WERI-Rb-1 (cell line): Measurements from ENCODE around the gene BOLA2B.

Source experiments
- DNase-seq: peaks from one replicate; pipeline ENCODE4 v3.0.0-alpha.2; 2020
- H3K27ac ChIP-seq: fragments of 250-450 bp; sonication (Bioruptor Pico); 2 replicates; pipeline ENCODE4 v1.5.1; 2020; ENCODE audit warnings: mild to moderate bottlenecking, moderate library complexity
- H3K27me3 ChIP-seq: fragments of 250-450 bp; sonication (Bioruptor Pico); 2 replicates; pipeline ENCODE4 v1.5.1; 2021; ENCODE audit warnings: mild to moderate bottlenecking, low read depth, moderate library complexity; ENCODE audit not compliant: insufficient read depth, severe bottlenecking
- H3K36me3 ChIP-seq: fragments of 250-450 bp; sonication (Bioruptor Pico); 2 replicates; pipeline ENCODE4 v1.5.1; 2020; ENCODE audit warnings: mild to moderate bottlenecking, moderate library complexity
- H3K4me3 ChIP-seq: 2 replicates; pipeline ENCODE4 v1.5.1; 2011; ENCODE audit warnings: low read depth, mild to moderate bottlenecking, control low read depth, low read length
- H3K9me3 ChIP-seq: fragments of 250-450 bp; sonication (Bioruptor Pico); 2 replicates; pipeline ENCODE4 v1.5.1; 2021; ENCODE audit warnings: mild to moderate bottlenecking, moderate library complexity; ENCODE audit not compliant: severe bottlenecking
- TF ChIP-seq, protein P1 (sequence below): IDR thresholded peaks from 2 replicates; pipeline ENCODE4 v1.5.1; 2011; ENCODE audit warnings: low read depth, mild to moderate bottlenecking, control low read depth, inconsistent platforms, low read length

Gene BOLA2B

DNA sequence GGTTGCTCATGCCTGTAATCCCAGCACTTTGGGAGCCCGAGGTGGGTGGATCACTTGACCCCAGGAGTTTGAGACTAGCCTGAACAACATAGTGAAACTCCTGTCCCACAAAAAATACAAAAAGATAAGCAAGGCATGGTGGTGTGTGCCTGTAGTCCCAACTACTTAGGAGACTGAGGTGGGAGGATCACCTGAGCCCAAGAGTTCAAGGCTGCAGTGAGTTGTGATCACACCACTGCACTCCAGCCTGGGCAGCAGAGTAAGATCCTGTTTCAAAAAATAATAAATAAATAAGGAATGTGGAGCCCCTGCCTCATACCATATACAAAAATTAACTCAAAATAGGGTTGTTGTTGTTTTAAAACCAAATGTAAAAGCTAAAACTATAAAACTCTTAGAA is 36.3 kb downstream of the BOLA2B start:
- Histone ChIP-seq H3K27ac (no peak overlapping the region), H3K9me3 (no peaks in the 10 kb centered on the region), H3K36me3 (no peaks in the 10 kb centered on the region), H3K27me3 (no peaks in the 10 kb centered on the region), H3K4me3 (no peak overlapping the region)
- DNase-seq: no peak
- TF ChIP-seq, protein P1, sequence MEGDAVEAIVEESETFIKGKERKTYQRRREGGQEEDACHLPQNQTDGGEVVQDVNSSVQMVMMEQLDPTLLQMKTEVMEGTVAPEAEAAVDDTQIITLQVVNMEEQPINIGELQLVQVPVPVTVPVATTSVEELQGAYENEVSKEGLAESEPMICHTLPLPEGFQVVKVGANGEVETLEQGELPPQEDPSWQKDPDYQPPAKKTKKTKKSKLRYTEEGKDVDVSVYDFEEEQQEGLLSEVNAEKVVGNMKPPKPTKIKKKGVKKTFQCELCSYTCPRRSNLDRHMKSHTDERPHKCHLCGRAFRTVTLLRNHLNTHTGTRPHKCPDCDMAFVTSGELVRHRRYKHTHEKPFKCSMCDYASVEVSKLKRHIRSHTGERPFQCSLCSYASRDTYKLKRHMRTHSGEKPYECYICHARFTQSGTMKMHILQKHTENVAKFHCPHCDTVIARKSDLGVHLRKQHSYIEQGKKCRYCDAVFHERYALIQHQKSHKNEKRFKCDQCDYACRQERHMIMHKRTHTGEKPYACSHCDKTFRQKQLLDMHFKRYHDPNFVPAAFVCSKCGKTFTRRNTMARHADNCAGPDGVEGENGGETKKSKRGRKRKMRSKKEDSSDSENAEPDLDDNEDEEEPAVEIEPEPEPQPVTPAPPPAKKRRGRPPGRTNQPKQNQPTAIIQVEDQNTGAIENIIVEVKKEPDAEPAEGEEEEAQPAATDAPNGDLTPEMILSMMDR: no peak

DNA sequence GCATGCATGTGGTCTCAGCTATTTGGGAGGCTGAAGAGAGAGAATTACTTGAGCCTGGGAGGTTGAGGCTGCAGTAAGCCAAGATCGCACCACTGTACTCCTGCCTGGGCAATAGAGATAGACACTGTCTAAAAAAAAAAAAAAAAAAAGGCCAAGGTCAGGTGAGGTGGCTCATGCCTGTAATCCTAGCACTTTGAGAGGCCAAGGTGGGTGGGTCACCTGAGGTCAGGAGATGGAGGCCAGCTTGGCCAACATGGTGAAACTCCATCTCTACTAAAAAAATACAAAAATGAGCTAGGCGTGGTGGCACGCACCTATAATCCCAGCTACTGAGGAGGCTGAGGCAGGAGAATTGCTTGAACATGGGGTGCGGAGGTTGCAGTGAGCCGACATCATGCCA is 38.3 kb downstream of the BOLA2B start:
- no peak for DNase-seq
- Histone ChIP-seq H3K4me3 (no peak overlapping the region), H3K27ac (no peak overlapping the region), H3K27me3 (no peaks in the 10 kb centered on the region), H3K36me3 (no peaks in the 10 kb centered on the region), H3K9me3 (peaks cover under 1% of the 10 kb centered on the region)
- TF ChIP-seq, protein P1: no peak

DNA sequence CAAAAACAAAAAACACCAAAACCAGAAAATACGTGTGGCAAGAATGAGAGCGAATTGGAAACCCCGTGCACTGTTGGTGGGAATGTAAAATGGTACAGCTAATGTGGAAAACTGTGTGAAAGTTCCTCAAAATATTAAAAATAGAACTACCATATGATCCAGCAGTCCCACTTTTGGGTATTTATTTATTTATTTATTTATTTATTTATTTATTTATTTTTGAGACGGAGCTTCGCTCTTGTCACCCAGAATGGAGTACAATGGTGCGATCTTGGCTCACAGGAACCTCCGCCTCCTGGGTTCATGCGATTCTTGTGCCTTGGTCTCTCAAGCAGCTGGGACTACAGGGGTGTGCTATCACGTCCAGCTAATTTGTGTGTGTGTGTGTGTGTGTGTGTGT is 40.9 kb downstream of the BOLA2B start:
- no peak for DNase-seq
- TF ChIP-seq, protein P1: no peak
- H3K9me3 ChIP-seq: peaks cover 15% of the 10 kb centered on the region
- H3K36me3 ChIP-seq: no peaks in the 10 kb centered on the region
- no peak overlapping the region for H3K4me3 ChIP-seq
- no peak overlapping the region for H3K27ac ChIP-seq
- H3K27me3 ChIP-seq: no peaks in the 10 kb centered on the region

DNA sequence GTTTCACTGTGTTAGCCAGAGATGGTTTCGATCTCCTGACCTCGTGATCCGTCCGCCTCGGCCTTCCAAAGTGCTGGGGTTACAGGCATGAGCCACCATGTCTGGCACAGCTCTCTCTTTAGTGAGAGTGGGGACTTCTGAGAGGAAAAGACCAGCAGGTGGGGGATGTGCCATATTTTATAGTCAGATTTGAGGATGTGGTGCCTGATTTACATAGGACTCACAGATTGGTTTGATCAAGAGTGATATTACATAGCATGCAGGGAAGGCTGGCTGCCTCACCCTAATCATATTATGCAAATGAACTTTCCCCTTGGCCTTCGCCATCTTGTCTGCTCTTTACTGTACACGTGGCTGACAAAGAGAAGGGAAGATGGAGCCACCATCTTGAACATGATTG is 42.4 kb downstream of the BOLA2B start:
- Histone ChIP-seq H3K27me3 (no peaks in the 10 kb centered on the region), H3K4me3 (no peak overlapping the region), H3K27ac (no peak overlapping the region), H3K9me3 (peaks cover 15% of the 10 kb centered on the region), H3K36me3 (no peaks in the 10 kb centered on the region)
- no peak for DNase-seq
- TF ChIP-seq, protein P1: no peak

DNA sequence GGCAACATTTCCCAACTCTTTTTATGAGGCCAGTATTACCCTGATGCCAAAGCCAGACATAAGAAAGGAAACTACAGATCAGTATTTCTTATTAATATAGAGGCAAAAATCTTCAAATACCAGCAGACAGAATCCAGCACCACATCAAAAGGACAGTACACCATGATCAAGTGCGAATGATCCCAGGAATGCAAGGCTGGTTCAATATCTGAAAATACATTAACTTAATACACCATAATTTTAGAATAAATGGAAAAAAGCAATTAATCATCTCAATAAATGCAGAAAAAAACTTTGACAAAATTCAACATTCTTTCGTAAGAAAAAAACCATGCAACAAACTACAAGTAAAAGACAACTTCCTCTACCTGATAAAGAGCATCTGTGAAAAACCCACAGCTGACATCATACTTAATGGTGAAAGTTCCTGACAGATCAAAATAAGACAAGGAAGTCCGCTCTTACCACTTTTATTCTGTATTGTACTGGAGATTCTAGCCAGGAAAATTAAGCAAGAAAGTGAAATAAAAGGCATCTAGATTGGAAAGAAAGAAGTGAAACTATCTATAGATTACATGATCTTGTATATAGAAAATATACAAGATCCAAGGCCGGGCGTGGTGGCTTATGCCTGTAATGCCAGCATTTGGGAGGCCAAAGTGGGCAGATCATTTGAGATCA is 44.1 kb downstream of the BOLA2B start:
- Histone ChIP-seq H3K27me3 (no peaks in the 10 kb centered on the region), H3K4me3 (no peak overlapping the region), H3K27ac (no peak overlapping the region), H3K9me3 (peaks cover 15% of the 10 kb centered on the region), H3K36me3 (no peaks in the 10 kb centered on the region)
- no peak for DNase-seq
- TF ChIP-seq, protein P1: no peak
